Natural killer cell (primary cell): ENCODE measurements around the gene TMEM239. TPM values are rescaled to one million over a fixed set of nuclear protein-coding genes. Genes with fewer than 3 reads are reported as not detected.
"Not testable (repeated sequence)": the region's sequence is repeated elsewhere in the genome, so short reads cannot be mapped to it uniquely, and the experiment has no call there.

Experiments
- ATAC-seq, 3 donors: fragments of 150-1000 bp in 2 of 3; fragments of 200-7000 bp in 1 of 3; cut with Tn5 transposase; 1 replicate in 1 of 3; 2 replicates in 2 of 3; pipeline ENCODE4 v1.10.0; 2021; ENCODE audit warnings: mild to moderate bottlenecking in 2 of 3, moderate library complexity in 2 of 3
- DNase-seq, 2 donors: peaks; one replicate each; pipeline versions ENCODE4 v3.0.0 to v3.0.0-alpha.2; 2013 to 2021; ENCODE audit warnings: mixed read lengths in 1 of 2
- H3K27ac ChIP-seq: one replicate; pipeline ENCODE4 v1.5.1; 2013; ENCODE audit warnings: mild to moderate bottlenecking, low read length
- H3K27me3 ChIP-seq: one replicate; pipeline ENCODE4 v1.6.1; 2013; ENCODE audit warnings: low read length; ENCODE audit not compliant: control insufficient read depth, insufficient read depth
- H3K36me3 ChIP-seq: one replicate; pipeline ENCODE4 v1.6.1; 2013; ENCODE audit warnings: low read length; ENCODE audit not compliant: control insufficient read depth, insufficient read depth
- H3K4me1 ChIP-seq: one replicate; pipeline ENCODE4 v1.6.1; 2013; ENCODE audit warnings: low read length; ENCODE audit not compliant: control insufficient read depth, insufficient read depth
- H3K4me3 ChIP-seq: one replicate; pipeline ENCODE4 v1.5.1; 2013; ENCODE audit warnings: low read length
- H3K9me3 ChIP-seq: one replicate; pipeline ENCODE4 v1.6.1; 2013; ENCODE audit warnings: low read length; ENCODE audit not compliant: control insufficient read depth, insufficient read depth
- H3K27ac Mint-ChIP-seq, 2 donors: one replicate each; pipeline ENCODE4 v1.8.0; 2022; ENCODE audit warnings: mild to moderate bottlenecking in 2 of 2, mixed read lengths in 2 of 2, moderate library complexity in 1 of 2
- H3K27me3 Mint-ChIP-seq, 2 donors: one replicate each; pipeline ENCODE4 v1.8.0; 2022; ENCODE audit warnings: low read depth in 2 of 2, mixed read lengths in 2 of 2
- H3K36me3 Mint-ChIP-seq: one replicate; pipeline ENCODE4 v1.8.0; 2022; ENCODE audit warnings: mixed read lengths
- H3K4me1 Mint-ChIP-seq, 2 donors: one replicate each; pipeline ENCODE4 v1.8.0; 2022; ENCODE audit warnings: mixed read lengths in 2 of 2
- H3K4me3 Mint-ChIP-seq: one replicate; pipeline ENCODE4 v1.8.0; 2022; ENCODE audit warnings: mild to moderate bottlenecking, moderate library complexity, mixed read lengths
- H3K9me3 Mint-ChIP-seq, 2 donors: one replicate each; pipeline ENCODE4 v1.8.0; 2022; ENCODE audit warnings: mixed read lengths in 2 of 2
- WGBS: methylation state at CpG from one replicate; pipeline ENCODE4 v1.1.7; 2013; ENCODE audit warnings: missing lambda C conversion rate; ENCODE audit not compliant: insufficient coverage; 5-methylcytosine and 5-hydroxymethylcytosine counted together
- intact Hi-C: fragments of 100-400 bp; cut with micrococcal nuclease; formaldehyde crosslinking; loops from one replicate; pipeline ENCODE4 v1.14.2; 2022
- total RNA-seq, 4 donors: library from RNA; stranded (reverse); fragments of 120-200 nt in 1 of 4; gene quantifications; one replicate each; pipeline versions ENCODE4 v1.2.3 to v1.2.4, GENCODE V29; 2013 to 2022
- TF ChIP-seq, protein P1 (sequence below): fragments of 200-600 bp; IDR thresholded peaks from one replicate; pipeline ENCODE4 v1.8.0; 2022; ENCODE audit warnings: antibody characterized with exemption

Gene TMEM239
- total RNA-seq, 3 donors from 2014 or later (not counting 1 experiment from before 2014, with no cell fraction given), result not detected

DNA sequence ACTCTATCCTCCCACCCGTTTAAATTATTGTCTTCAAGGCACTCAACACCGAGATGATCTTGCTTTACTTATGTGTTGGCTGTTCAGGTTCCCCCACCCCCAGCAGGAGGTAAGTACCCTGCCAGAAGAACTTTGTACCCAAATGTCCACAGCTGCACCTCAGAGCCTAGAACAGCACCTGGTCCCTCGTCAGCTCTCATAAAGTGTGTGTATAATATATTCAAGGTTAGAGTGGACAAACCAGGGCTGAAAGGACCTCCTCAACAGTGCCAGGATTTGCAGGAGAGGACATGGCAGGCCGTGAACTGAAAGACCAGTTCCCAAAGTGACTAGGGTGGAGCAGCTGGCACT is 9.8 kb upstream of the TMEM239 start:
- ATAC-seq, result no peak
- WGBS, result 74% methylated on average over 3 of the region's 4 CpGs
- DNase-seq, result no peak
- peaks cover 2 to 8% of the 10 kb centered on the region in 2 donors for H3K4me1 Mint-ChIP-seq
- Histone ChIP-seq H3K36me3 (no peaks in the 10 kb centered on the region), H3K9me3 (no peaks in the 10 kb centered on the region), H3K27ac (no peak overlapping the region), H3K4me3 (no peak overlapping the region), H3K27me3 (peaks cover 23% of the 10 kb centered on the region), H3K4me1 (peaks cover 3% of the 10 kb centered on the region)
- H3K27ac Mint-ChIP-seq, result no peak overlapping the region
- H3K27me3 Mint-ChIP-seq, result peaks cover 50 to 56% of the 10 kb centered on the region in 2 donors
- peaks cover 6% of the 10 kb centered on the region for H3K36me3 Mint-ChIP-seq
- H3K4me3 Mint-ChIP-seq, result no peak overlapping the region
- intact Hi-C loops, result no loop called here
- TF ChIP-seq, protein P1, sequence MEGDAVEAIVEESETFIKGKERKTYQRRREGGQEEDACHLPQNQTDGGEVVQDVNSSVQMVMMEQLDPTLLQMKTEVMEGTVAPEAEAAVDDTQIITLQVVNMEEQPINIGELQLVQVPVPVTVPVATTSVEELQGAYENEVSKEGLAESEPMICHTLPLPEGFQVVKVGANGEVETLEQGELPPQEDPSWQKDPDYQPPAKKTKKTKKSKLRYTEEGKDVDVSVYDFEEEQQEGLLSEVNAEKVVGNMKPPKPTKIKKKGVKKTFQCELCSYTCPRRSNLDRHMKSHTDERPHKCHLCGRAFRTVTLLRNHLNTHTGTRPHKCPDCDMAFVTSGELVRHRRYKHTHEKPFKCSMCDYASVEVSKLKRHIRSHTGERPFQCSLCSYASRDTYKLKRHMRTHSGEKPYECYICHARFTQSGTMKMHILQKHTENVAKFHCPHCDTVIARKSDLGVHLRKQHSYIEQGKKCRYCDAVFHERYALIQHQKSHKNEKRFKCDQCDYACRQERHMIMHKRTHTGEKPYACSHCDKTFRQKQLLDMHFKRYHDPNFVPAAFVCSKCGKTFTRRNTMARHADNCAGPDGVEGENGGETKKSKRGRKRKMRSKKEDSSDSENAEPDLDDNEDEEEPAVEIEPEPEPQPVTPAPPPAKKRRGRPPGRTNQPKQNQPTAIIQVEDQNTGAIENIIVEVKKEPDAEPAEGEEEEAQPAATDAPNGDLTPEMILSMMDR, result no peak
- peaks cover 0 to under 1% of the 10 kb centered on the region in 2 donors for H3K9me3 Mint-ChIP-seq

DNA sequence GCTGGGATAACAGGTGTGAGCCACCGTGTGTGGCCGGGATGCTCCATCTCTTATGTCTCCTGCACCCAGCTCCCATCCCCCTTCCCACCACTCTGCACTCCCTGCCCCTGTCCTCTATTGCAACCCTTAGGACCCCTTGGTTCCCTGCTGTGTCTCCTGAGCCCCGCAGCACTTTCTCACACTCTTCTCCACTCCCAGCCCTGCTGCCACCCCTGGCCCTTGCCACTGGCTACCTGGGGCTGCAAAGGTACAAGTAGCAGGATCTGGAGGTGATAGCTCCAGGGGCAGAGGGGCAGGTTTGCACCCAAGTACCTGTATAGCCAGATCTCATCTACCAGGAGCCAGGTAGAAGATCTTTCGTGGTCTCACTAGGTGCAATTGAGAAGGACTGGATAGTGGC is 9.1 kb upstream of the TMEM239 start:
- intact Hi-C loops, result no loop called here
- ATAC-seq, result no peak
- no peak overlapping the region for H3K4me3 Mint-ChIP-seq
- no peak overlapping the region for H3K4me3 ChIP-seq
- WGBS, result 95% methylated on average over 4 of the region's 4 CpGs
- H3K27ac ChIP-seq, result no peak overlapping the region
- H3K9me3 ChIP-seq, result no peaks in the 10 kb centered on the region
- no peak for DNase-seq
- peaks cover 0 to 2% of the 10 kb centered on the region in 2 donors for H3K9me3 Mint-ChIP-seq
- peaks cover 9% of the 10 kb centered on the region for H3K36me3 Mint-ChIP-seq
- TF ChIP-seq, protein P1, result no peak
- no peaks in the 10 kb centered on the region for H3K36me3 ChIP-seq
- no peak overlapping the region for H3K27ac Mint-ChIP-seq
- peaks cover 0 to 4% of the 10 kb centered on the region in 2 donors for H3K4me1 Mint-ChIP-seq
- H3K4me1 ChIP-seq, result no peaks in the 10 kb centered on the region
- peaks cover 20% of the 10 kb centered on the region for H3K27me3 ChIP-seq
- H3K27me3 Mint-ChIP-seq, result peaks cover 52 to 58% of the 10 kb centered on the region in 2 donors

DNA sequence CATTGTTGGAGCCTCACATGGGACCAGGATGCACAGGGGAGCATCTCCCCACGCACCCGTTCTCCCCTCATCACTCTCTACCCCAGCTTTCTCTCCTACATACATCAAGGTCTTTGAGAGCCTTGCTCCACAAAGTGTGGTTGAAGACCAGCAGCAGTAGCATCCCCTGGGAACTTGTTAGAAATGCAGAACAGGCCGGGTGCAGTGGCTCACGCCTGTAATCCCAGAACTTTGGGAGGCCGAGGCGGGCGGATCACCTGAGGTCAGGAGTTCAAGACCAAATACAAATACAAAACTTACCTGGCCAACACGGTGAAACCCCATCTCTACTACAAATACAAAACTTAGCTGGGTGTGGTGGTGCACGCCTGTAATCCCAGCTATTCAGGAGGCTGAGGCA is 8.2 kb upstream of the TMEM239 start:
- H3K4me1 ChIP-seq, H3K27ac Mint-ChIP-seq, DNase-seq, H3K9me3 Mint-ChIP-seq, H3K4me1 Mint-ChIP-seq, intact Hi-C loops, ATAC-seq, H3K4me3 ChIP-seq, H3K27ac ChIP-seq, H3K36me3 ChIP-seq, H3K9me3 ChIP-seq, H3K4me3 Mint-ChIP-seq: not testable (repeated sequence)
- WGBS, result 93% methylated on average over 9 of the region's 9 CpGs
- peaks cover 53 to 55% of the 10 kb centered on the region in 2 donors for H3K27me3 Mint-ChIP-seq
- H3K27me3 ChIP-seq, result peaks cover 17% of the 10 kb centered on the region
- peaks cover 12% of the 10 kb centered on the region for H3K36me3 Mint-ChIP-seq

DNA sequence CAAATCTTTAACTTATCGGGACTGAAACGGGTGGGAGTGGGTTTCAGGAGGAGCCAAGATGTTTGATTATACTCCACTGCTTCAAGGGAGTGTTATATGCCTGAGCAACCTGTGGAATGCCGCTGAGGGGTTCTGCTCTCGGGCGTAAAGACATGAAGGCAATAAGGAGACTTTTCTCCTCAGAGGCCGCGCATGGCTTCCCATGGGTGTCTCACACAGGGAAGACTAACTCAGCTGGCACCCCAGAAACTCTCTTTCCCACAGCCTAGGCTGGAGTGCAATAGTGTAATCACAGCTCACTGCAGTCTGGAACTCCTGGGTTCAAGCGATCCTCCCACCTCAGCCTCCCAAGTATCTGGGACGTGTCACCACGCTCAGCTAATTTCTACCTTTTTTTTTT is 6.5 kb upstream of the TMEM239 start:
- intact Hi-C loops, result no loop called here
- peaks cover 0 to 4% of the 10 kb centered on the region in 2 donors for H3K4me1 Mint-ChIP-seq
- TF ChIP-seq, protein P1, result no peak
- no peak overlapping the region for H3K27ac ChIP-seq
- no peak overlapping the region for H3K4me3 ChIP-seq
- H3K27ac Mint-ChIP-seq, result no peak overlapping the region
- peaks cover 12% of the 10 kb centered on the region for H3K36me3 Mint-ChIP-seq
- WGBS, result 94% methylated on average over 10 of the region's 10 CpGs
- H3K4me3 Mint-ChIP-seq, result no peak overlapping the region
- H3K4me1 ChIP-seq, result no peaks in the 10 kb centered on the region
- ATAC-seq (no peak), DNase-seq (no peak)
- peaks cover 0 to 8% of the 10 kb centered on the region in 2 donors for H3K9me3 Mint-ChIP-seq
- H3K27me3 ChIP-seq, result peaks cover 14% of the 10 kb centered on the region
- peaks cover 47 to 52% of the 10 kb centered on the region in 2 donors for H3K27me3 Mint-ChIP-seq
- no peaks in the 10 kb centered on the region for H3K36me3 ChIP-seq
- no peaks in the 10 kb centered on the region for H3K9me3 ChIP-seq
